ENCODE measurements around the gene ROMO1. TPM values are rescaled to one million over a fixed set of nuclear protein-coding genes. Genes with fewer than 3 reads are reported as not detected.

The ROMO1 gene
- total RNA-seq, 1 experiment from 2014 or later: 207 TPM

- H4K20me1 ChIP-seq (ENCODE audit: control insufficient read depth, insufficient read depth, insufficient read length): no peaks in the 10 kb centered on the region
- H3K79me1 ChIP-seq (ENCODE audit: insufficient read depth, low read depth, low read length, poor library complexity, severe bottlenecking): peaks cover 9% of the 10 kb centered on the region
- H3K23ac ChIP-seq (ENCODE audit: insufficient read length, low read depth, low read length): no peak overlapping the region
- H3T11ph ChIP-seq (ENCODE audit: low read length): no peak overlapping the region
- Mint-ChIP-seq H3K27me3 (ENCODE audit: low read depth) (no peaks in the 10 kb centered on the region; the same call in 1 of the 2 replicates), H3K36me3 (ENCODE audit: insufficient read depth in 1 of 3, low read depth in 3 of 3) (peaks cover 55 to 95% (median 94%) of the 10 kb centered on the region in 3 experiments), H3K4me1 (0 out of 4 replicates have a peak, but pooled peaks cover 0 to 2% of the 10 kb centered on the region in 2 experiments), H3K4me3 (no peak overlapping the region), H3K9me3 (no peaks in the 10 kb centered on the region), H3K27ac (0 out of 7 replicates have a peak overlapping the region, but pooled peaks of 1 of the 3 experiments have one; percentile 30)
- H2BK12ac ChIP-seq (ENCODE audit: insufficient read length, low read depth, low read length): no peak overlapping the region
- H3K23me2 ChIP-seq (ENCODE audit: insufficient read length, low read depth, low read length, poor library complexity, severe bottlenecking): no peaks in the 10 kb centered on the region
- no peak overlapping the region for H3K56ac ChIP-seq (ENCODE audit: insufficient read length, low read depth, low read length)
- no peak overlapping the region for H3K4ac ChIP-seq (ENCODE audit: low read depth, low read length)
- no peak overlapping the region for H2BK5ac ChIP-seq (ENCODE audit: insufficient read length, low read length)
- H3K4me1 ChIP-seq (ENCODE audit: insufficient read depth, low read length): no peaks in the 10 kb centered on the region
- no peak overlapping the region for H4K91ac ChIP-seq (ENCODE audit: insufficient read length, low read depth, low read length)
- H3K18ac ChIP-seq (ENCODE audit: insufficient read length, low read depth, low read length): no peak overlapping the region
- no peak for TF ChIP-seq CTCF (conservative IDR thresholded peaks at IDR 0.05)
- H4K5ac ChIP-seq (ENCODE audit: insufficient read length, low read depth, low read length): no peak overlapping the region
- no peak overlapping the region for H2BK15ac ChIP-seq (ENCODE audit: low read depth, low read length)
- no peak overlapping the region for H2BK20ac ChIP-seq (ENCODE audit: low read depth, low read length, poor library complexity, severe bottlenecking)
- no peak overlapping the region for H2AK5ac ChIP-seq (ENCODE audit: insufficient read length, low read length)
- H2AFZ ChIP-seq (ENCODE audit: low read length): no peak overlapping the region
- H4K8ac ChIP-seq (replicated peaks; ENCODE audit: insufficient read length, low read depth, low read length): no peak overlapping the region
- H3K27me3 ChIP-seq (ENCODE audit: insufficient read depth, low read length): no peaks in the 10 kb centered on the region
- H3K9me3 ChIP-seq (ENCODE audit: control insufficient read depth, low read depth, low read length): no peaks in the 10 kb centered on the region
- no peak for DNase-seq
- no peak overlapping the region for H3K9ac ChIP-seq (ENCODE audit: extremely low read depth, insufficient read length, low read length)
- WGBS (ENCODE audit: extremely low coverage, insufficient read length, low lambda C conversion rate): no CpG with 5 or more reads among the region's 2 CpGs
- no peak overlapping the region for H3K27ac ChIP-seq (ENCODE audit: insufficient read length, low read depth, low read length)
- H3K4me2 ChIP-seq (ENCODE audit: insufficient read depth, insufficient read length, low read length): no peak overlapping the region
- no peak overlapping the region for H3K14ac ChIP-seq (ENCODE audit: insufficient read depth, low read length)
- H2BK120ac ChIP-seq (ENCODE audit: low read depth, low read length, poor library complexity, severe bottlenecking): no peak overlapping the region
- peaks cover 6% of the 10 kb centered on the region; the same call in 1 of the 2 replicates for H3K79me2 ChIP-seq (ENCODE audit: insufficient read depth, low read length)
Measured at GRCh38 chr20:35729836-35730582, 30.8 kb downstream of the ROMO1 start.

Measured in H9 (cell line).